PFSK-1 (cell line): ENCODE results near the gene CTIF.

Experiments
- FOXP2 ChIP-seq: optimal IDR thresholded peaks from 2 replicates; pipeline ENCODE3; 2011; ENCODE audit warnings: borderline replicate concordance, control low read depth, inconsistent platforms; ENCODE audit not compliant: insufficient read depth; ENCODE audit errors: extremely low read length, extremely low read depth
- POLR2AphosphoS5 ChIP-seq: IDR thresholded peaks from 2 replicates; pipeline ENCODE4 v1.6.1; 2012; ENCODE audit warnings: low read depth, mild to moderate bottlenecking, control low read depth, low read length, moderate library complexity
- TAF1 ChIP-seq: IDR thresholded peaks from 2 replicates; pipeline ENCODE4 v1.6.1; 2012; ENCODE audit warnings: low read length, control low read depth, borderline replicate concordance; ENCODE audit not compliant: insufficient read depth
- TF ChIP-seq, protein P1 (sequence below), 2 experiments: IDR thresholded peaks; 2 replicates each; pipeline versions ENCODE4 v1.6.1 to v1.8.0; 2011 to 2012; ENCODE audit warnings: low read depth in 2 of 2, low read length in 2 of 2, control low read depth in 1 of 2, inconsistent platforms in 1 of 2, mild to moderate bottlenecking in 1 of 2, moderate library complexity in 1 of 2; ENCODE audit not compliant: insufficient read depth in 1 of 2

DNA sequence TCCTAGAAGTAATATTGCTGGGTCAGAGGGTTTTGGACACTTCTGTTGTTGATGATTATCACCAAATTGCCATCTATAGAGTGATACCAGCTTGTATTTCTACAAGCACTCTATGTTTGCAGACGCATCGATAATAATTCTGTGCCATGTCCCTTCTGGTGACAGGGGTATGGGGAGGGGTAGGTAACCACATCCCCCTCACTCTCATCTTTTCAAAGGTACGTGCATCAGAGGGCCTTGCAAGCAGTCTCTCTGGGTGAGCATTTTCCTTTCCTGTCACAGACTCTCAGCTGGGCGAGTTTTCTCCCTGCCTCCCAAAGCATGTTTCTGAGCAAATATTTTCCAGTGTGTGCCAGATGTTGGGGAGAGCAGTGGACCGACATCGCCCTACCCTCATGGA lies 314.0 kb downstream of the CTIF start:
- TF ChIP-seq POLR2AphosphoS5 (no peak), TAF1 (no peak), FOXP2 (no peak)
- TF ChIP-seq, protein P1, sequence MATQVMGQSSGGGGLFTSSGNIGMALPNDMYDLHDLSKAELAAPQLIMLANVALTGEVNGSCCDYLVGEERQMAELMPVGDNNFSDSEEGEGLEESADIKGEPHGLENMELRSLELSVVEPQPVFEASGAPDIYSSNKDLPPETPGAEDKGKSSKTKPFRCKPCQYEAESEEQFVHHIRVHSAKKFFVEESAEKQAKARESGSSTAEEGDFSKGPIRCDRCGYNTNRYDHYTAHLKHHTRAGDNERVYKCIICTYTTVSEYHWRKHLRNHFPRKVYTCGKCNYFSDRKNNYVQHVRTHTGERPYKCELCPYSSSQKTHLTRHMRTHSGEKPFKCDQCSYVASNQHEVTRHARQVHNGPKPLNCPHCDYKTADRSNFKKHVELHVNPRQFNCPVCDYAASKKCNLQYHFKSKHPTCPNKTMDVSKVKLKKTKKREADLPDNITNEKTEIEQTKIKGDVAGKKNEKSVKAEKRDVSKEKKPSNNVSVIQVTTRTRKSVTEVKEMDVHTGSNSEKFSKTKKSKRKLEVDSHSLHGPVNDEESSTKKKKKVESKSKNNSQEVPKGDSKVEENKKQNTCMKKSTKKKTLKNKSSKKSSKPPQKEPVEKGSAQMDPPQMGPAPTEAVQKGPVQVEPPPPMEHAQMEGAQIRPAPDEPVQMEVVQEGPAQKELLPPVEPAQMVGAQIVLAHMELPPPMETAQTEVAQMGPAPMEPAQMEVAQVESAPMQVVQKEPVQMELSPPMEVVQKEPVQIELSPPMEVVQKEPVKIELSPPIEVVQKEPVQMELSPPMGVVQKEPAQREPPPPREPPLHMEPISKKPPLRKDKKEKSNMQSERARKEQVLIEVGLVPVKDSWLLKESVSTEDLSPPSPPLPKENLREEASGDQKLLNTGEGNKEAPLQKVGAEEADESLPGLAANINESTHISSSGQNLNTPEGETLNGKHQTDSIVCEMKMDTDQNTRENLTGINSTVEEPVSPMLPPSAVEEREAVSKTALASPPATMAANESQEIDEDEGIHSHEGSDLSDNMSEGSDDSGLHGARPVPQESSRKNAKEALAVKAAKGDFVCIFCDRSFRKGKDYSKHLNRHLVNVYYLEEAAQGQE (IDR thresholded peaks at IDR 0.05; ENCODE audit: insufficient read depth in 1 of 2, low read depth in 2 of 2, low read length in 2 of 2) = no peak
